GM18526 (cell line): ENCODE results near the gene HOXD4.

Experiments used
- POLR2A ChIP-seq: IDR thresholded peaks from 3 replicates; pipeline ENCODE4 v1.6.1; 2011; ENCODE audit not compliant: insufficient read length; ENCODE audit errors: extremely low read depth

The HOXD4 gene

DNA sequence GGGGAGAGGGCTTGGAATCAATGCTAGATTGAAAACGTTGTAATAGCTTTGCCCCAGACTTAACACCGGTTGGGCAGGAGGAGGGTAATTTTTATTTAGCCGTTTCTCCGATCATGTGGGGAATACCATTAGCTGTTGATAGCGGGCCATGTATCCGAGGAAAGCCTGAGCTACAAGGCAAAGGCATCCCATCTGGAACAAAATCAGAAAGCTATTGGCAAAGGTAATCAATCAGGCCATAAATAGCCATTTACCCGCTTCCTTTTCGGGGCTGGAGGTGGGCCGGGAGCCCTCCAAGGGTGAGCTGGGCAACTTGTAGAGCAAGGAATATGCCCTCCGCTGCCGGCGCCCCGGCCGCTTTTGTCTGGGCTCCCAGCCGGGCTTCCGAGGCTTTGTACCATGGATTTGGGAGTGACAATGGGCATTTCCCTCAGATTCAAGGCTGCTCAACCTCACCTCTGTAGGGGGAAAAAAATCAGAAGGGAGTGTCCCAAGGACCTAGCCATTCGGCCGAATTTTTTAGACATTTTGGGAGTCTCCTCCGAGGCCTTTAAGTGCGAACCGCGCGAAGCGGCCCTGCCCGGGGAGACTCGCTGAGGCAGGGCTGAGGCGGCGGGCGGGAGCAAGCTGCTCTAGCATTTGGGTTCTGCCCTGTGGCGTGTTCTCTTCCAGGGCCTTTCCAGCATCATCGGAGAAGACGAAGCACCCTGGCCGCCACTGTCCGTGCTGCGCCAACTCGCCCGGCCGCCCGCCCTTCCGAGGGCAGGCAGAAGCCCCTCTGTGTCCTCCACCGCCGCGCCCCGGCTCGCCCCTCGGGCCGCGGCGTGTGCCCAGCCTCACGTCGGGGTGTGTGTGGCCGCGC, 29.9 kb upstream of the HOXD4 start:
- TF ChIP-seq POLR2A: no peak

DNA sequence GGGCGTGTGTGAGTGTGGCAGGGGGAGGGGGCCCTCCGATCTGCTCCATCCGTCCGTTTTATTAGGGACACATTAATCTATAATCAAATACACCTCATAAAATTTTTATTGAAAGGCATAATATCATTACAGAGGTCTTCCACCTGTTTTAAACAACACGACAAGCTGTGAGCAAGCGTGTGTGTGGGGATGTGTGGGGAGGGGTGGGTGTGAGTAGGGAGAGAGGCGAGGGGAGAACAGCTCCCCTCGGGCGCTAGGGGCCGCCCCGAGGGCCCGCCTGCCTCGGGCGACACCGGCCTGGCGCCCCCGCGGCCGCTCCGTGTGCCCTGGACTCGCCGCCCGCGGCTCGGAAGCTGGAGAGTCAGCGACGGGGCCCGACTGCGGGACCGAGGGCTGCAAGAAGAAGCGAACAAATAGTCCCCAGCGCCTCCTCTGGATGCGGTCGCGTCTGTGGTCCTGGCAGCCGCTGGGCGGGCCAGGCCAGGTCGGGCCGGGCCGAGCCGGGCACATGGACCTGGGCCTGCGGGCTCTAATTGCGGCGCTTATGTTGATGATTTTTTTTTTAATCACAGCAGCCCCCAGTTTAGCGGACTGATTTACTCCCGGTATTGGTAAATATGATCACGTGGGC, 29.2 kb upstream of the HOXD4 start:
- no peak for TF ChIP-seq POLR2A

DNA sequence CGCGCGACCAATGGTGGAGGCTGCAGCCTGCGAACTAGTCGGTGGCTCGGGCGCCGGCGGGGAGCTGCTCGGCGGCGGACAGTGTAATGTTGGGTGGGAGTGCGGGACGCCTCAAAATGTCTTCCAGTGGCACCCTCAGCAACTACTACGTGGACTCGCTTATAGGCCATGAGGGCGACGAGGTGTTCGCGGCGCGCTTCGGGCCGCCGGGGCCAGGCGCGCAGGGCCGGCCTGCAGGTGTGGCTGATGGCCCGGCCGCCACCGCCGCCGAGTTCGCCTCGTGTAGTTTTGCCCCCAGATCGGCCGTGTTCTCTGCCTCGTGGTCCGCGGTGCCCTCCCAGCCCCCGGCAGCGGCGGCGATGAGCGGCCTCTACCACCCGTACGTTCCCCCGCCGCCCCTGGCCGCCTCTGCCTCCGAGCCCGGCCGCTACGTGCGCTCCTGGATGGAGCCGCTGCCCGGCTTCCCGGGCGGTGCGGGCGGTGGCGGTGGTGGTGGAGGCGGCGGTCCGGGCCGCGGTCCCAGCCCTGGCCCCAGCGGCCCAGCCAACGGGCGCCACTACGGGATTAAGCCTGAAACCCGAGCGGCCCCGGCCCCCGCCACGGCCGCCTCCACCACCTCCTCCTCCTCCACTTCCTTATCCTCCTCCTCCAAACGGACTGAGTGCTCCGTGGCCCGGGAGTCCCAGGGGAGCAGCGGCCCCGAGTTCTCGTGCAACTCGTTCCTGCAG, 28.5 kb upstream of the HOXD4 start, which contains the start of gene HOXD9:
Gene HOXD9 (plus strand): TSS at position 37 of the 728 bp plus-strand sequence. CDS start 50 bp downstream, at position 87.
- TF ChIP-seq POLR2A: no peak

DNA sequence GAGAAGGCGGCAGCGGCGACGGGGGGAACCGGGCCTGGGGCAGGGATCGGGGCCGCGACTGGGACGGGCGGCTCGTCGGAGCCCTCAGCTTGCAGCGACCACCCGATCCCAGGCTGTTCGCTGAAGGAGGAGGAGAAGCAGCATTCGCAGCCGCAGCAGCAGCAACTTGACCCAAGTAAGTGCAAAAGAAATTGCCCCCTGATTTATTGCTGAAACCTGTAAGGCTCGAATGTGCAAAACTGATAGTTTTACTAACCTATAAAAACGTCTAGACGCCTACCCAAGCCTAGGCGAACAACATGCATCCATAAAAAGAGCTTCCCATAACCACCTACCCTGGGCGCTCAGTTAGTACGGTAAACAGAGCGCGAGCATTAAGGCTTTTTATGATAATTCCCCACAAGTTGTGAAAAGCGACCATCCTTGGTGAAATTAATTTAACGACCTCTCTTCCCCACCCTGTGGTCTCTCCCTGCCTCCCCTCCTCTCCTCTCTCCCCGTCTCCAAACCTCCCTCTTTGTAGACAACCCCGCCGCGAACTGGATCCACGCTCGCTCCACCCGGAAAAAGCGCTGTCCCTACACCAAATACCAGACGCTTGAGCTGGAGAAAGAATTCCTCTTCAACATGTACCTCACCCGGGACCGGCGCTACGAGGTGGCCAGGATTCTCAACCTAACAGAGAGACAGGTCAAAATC, 27.8 kb upstream of the HOXD4 start:
- no peak for TF ChIP-seq POLR2A

DNA sequence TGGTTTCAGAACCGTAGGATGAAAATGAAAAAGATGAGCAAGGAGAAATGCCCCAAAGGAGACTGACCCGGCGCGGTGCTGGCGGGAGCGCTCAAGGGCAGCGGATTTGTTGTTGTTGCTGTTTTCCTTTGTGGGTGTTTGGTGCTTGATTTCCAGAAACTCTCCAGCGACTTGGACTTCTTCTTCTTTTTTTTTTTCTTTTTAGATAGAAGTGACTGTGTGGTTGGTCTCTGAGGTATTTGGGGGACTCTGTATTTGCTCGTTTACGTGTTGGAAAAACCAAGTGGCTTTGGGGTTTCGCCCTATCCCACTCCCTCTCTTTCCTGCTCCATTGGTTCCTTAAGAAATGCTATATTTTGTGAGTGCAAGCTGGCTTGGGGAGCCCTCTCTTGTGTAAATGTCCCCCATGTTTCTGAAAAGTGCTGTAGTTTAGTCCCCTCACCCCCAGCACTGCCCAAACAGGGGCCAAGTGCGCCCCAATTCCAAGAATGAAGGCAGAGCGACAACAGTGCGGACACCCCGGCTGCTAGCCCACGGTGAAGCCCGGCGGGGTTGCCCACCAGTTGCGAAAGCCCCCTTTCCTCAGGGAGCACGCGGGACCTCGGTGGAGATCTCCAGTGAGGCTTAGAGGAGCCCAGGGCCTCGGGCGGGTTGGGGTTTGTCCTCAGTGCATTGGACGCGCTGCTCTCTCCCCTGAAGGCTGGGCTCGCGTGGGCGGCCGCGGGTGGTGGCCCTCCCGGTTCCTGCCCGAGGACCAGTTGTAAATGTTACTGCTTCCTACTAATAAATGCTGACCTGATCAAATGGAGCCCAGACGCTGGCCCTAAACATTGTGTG, 27.0 kb upstream of the HOXD4 start:
- no peak for TF ChIP-seq POLR2A

DNA sequence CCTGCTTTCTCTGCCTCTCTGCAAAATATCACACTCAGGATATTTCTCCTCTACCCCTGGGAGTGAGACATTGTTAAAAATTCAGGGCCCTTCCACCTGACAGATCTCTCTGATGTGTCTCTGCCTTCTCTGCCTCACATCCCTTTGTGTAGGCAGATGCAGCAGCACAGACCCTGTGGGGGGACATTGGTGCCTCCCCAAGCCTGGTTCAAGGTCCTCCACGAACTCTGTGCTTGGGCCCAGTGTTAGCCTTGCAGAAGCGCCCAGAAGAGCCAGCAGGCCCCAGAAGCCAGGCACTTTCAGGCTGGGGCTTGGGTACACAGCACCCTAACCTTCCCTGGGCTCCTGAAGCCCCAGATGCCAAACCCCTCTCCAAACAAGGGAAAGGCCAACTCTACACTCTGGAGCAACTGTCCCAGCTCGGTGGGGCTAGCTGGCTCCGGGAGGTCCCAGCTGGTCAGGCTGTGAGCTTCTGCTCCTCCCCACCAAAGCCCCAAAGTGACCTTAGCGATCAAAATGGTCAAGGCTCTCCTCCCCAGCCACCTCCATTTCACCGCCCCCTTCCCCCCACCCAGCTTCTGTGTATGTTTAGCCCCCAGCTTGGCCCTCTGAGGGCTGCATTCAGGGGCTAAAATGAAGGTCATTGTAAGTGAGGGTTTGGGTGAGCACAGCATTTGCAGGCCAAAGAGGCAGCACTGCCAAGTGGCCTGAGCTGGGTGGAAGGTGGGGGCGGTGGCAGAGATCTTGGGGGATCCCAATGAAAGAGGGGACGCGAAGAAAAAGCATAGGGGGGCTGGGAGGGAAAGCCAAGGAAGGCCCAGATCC, 26.2 kb upstream of the HOXD4 start:
- TF ChIP-seq POLR2A: no peak

DNA sequence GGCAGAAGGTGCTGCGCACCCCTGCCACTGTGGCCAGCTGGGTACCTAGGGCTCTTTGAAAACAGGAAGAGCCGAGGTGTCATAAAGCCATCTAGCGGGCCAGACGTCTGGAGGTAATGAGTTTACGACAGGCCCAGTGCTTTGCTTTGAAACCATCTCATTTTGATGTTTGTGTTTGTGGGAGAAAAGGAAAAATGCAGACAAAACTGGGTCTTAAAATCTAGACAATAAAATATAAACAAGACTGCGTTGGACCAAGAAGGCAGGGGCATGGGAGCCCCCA, 25.6 kb upstream of the HOXD4 start:
- no peak for TF ChIP-seq POLR2A

DNA sequence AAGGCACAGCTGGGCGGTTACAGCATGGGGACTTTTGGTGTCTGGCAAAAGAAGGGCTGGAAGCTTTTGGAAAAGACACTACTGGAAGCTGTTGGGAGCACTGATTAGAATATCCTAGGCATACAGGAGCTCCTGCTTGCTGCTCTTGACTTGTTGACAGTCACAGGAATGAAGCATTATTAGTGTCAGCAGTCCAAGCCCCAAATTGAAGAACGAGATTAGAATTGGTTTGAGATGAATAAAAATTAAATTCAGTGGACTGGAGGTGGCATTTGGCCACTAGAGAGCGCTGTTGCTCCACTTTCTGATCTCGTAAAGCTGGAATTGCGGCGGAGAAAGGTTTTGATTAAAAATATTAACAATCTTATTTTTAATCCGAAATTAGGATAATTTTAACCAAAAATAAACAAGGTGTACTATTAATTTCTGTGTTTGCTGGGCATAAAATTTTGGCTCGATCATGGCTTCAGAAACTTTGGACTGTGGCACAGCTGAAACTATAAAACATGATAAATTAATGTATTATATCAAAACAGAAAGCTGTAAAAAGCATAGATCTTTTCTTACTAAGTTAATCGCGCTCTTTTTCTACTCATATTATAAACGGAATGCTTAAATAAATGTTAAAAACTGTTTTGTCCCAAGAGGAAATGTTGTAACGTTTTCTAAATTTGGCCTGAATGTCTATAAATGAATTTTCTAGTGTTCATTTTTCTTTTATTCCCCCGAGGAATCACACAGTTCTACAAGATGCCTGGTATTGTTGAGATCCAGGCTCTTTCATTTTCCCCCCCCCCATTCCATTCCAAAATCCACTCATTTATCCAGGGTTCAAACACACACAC, 24.2 kb upstream of the HOXD4 start:
- no peak for TF ChIP-seq POLR2A

DNA sequence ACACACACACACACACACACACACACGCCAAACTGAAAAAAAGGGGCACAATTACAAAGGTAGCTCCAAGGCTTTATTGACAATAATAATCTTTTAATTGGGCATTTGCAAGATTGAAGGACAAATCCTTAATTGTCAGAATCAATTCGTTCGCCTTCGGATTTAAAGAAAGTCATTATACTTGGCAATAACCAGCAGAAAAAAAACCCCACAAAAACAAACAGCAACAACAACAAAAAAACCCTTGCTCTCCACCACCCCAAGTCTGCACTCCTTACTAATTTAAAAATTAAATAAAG, 23.6 kb upstream of the HOXD4 start:
- TF ChIP-seq POLR2A: no peak

DNA sequence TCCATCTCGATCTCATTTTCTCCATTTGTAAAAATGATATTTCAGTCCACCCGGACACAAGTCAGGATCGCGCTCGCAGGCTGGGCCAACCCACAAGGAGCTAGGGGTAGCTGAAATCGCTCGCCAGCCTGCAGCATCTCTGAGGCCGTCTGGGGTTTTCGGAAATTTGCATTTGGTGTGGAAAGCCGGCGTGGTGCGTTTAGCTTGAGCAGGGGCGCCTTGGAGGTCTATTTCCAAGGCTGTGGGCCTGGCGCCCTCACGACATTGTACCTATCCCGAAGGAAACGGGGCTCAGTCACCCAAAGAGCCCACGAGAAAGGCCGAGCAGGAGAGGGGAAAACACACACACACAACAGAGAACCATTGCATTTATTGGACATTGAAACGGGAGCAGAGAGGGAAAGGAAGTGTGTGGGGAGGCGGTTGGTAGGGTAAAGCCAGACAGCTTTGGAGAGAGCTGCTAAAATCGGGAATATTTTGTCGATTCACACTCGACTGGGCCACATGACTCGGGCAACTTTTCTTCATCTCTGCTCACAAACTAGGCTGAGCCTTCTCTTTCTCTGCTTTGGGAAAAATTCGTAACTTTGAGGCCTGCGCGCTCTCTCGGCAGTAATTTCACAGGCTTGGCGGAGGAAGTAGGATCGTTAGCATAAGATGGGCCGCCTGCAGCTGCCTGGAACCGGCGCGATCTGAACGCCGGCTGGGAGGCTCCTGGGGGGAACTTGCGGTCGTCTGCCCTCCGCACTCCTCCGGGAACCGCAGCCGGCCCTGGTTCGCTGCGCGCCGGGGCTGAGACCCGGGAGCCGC, 23.0 kb upstream of the HOXD4 start:
- no peak for TF ChIP-seq POLR2A

DNA sequence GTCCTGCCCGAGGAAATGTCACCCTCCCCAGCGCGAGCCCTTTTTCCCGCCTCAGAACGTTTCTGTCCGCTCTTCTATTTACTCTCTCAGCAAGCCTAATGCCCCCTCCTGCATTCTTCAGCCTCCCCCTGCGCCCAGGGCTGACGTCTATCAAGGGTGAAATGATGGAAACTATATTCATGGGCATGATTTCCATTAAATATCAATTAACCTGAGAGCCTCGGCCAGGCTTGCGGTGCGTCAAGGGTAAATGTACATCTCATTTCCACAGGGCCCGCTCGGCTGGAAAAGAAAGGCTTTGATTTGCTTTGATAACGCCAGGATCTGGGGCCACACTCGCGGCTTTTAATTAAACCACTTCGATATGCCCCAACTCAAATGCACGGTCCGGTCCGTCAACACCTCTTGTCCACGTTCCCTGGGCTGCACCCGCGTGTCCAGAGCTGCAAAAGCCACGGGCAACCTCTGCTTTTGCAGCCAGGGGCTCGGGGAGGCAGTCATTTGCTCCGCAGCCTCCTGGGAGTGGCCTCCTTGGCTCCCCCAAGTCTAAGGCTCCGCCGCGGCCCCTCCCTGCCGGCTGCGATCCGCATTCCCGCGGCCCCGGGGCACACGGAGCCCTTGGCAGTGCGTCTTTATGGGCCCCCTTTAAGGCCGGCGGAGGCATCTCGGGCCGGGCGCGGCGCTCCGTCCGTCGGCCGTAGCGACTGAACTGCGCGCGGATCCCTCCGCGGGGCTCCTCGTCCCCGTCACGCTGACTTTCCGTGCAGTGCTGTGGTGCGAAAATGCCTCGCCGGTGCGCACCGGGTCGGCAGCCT, 22.2 kb upstream of the HOXD4 start, which contains the start of gene HOXD8:
Gene HOXD8 (plus strand): TSS at position 724 of the 815 bp plus-strand sequence. CDS start 662 bp downstream, outside the sequence.
- no peak for TF ChIP-seq POLR2A
